Erythroblast (primary cell): Measurements from ENCODE around the gene PLEKHH1.

ENCODE experiments used
- GATA1 ChIP-seq: IDR thresholded peaks from 2 replicates; pipeline ENCODE4 v1.6.1; 2011; ENCODE audit warnings: low read depth, mild to moderate bottlenecking, control low read depth, low read length, moderate library complexity
- POLR2A ChIP-seq: IDR thresholded peaks from 2 replicates; pipeline ENCODE4 v1.6.1; 2011; ENCODE audit warnings: mild to moderate bottlenecking, low read length

GRCh38 chr14:67508956-67509355 lies 24.1 kb upstream of the PLEKHH1 start:
- TF ChIP-seq POLR2A (no peak), GATA1 (no peak)
